Endothelial cell of umbilical vein (primary cell): ENCODE measurements around the gene EML4. TPM values are rescaled to one million over a fixed set of nuclear protein-coding genes. Genes with fewer than 3 reads are reported as not detected.

Source experiments
- BruUV-seq: library from RNA; stranded (reverse); fragments of 400-500 nt; replicated peaks from 2 replicates; lab custom pipeline; 2021; lab: Mats Ljungman, UMichigan
- CTCF ChIA-PET: fragments of 300-600, 350-600 bp; sonication (Branson Sonifier 250); formaldehyde crosslinking; loops from one replicate; lab custom pipeline; 2021; ENCODE audit warnings: antibody characterized with exemption, inconsistent platforms; lab: Charles Lee
- POLR2A ChIA-PET: fragments of 300-600, 350-600 bp; sonication (Branson Sonifier 250); formaldehyde crosslinking; loops from one replicate; lab custom pipeline; 2021; ENCODE audit warnings: antibody characterized with exemption, inconsistent platforms; lab: Charles Lee
- DNase-seq: peaks from one replicate; pipeline ENCODE4 v3.0.0-alpha.2; 2011; ENCODE audit warnings: low read depth, low spot score
- FAIRE-seq: peaks from 2 replicates; lab custom pipeline; 2011; peaks lifted over from hg19 to GRCh38; lab: Jason Lieb, UNC
- H2AFZ ChIP-seq: 2 replicates; pipeline ENCODE4 v1.6.0; 2012; ENCODE audit warnings: low read depth, low read length, control low read depth, inconsistent platforms
- H3K27ac ChIP-seq: 2 replicates; pipeline ENCODE4 v1.5.1; 2011; ENCODE audit warnings: low read depth, mild to moderate bottlenecking, control low read depth, low read length, moderate library complexity; ENCODE audit not compliant: insufficient read depth
- H3K27me3 ChIP-seq, 2 experiments: 2 replicates each; pipeline versions ENCODE4 v1.6.0 to v1.6.1; 2011; ENCODE audit warnings: low read length in 2 of 2, mixed read lengths in 1 of 2; ENCODE audit not compliant: control insufficient read depth in 2 of 2, insufficient read depth in 2 of 2
- H3K36me3 ChIP-seq, 2 experiments: 2 replicates in 1 of 2; 3 replicates in 1 of 2; pipeline ENCODE4 v1.5.1; 2011; ENCODE audit warnings: low read length in 2 of 2, mild to moderate bottlenecking in 1 of 2, moderate library complexity in 1 of 2; ENCODE audit not compliant: control insufficient read depth in 2 of 2, insufficient read depth in 2 of 2; ENCODE audit errors: extremely low read depth in 1 of 2
- H3K4me1 ChIP-seq: 3 replicates; pipeline ENCODE4 v1.5.1; 2011; ENCODE audit warnings: mild to moderate bottlenecking, low read length; ENCODE audit not compliant: control insufficient read depth, insufficient read depth; ENCODE audit errors: extremely low read depth
- H3K4me2 ChIP-seq: 2 replicates; pipeline ENCODE4 v1.6.1; 2011; ENCODE audit warnings: low read length, control low read depth, mixed read lengths; ENCODE audit not compliant: insufficient read depth
- H3K4me3 ChIP-seq, 3 experiments: fragments of 200-600 bp in 1 of 3; sonication (generic), shearing (Covaris generic) in 1 of 3; replicated peaks in 1 of 3; 2 replicates each; pipeline ENCODE4 v1.5.1; 2011 to 2016; ENCODE audit warnings: control low read depth in 3 of 3, low read length in 3 of 3, mild to moderate bottlenecking in 2 of 3, inconsistent platforms in 1 of 3, low read depth in 1 of 3, moderate library complexity in 1 of 3; ENCODE audit not compliant: insufficient read depth in 1 of 3
- H3K79me2 ChIP-seq: 2 replicates; pipeline ENCODE4 v1.6.0; 2012; ENCODE audit warnings: low read length, inconsistent platforms; ENCODE audit not compliant: control insufficient read depth, insufficient read depth
- H3K9ac ChIP-seq: replicated peaks from 2 replicates; pipeline ENCODE3; 2011; ENCODE audit warnings: low read length, control low read depth; ENCODE audit not compliant: insufficient read depth; ENCODE audit errors: extremely low read depth
- H3K9me1 ChIP-seq: replicated peaks from 3 replicates; pipeline ENCODE4 v1.6.0; 2011; ENCODE audit warnings: mild to moderate bottlenecking, low read length; ENCODE audit not compliant: control insufficient read depth, insufficient read depth; ENCODE audit errors: extremely low read depth
- H3K9me3 ChIP-seq: replicated peaks from 2 replicates; pipeline ENCODE4 v1.5.1; 2012; ENCODE audit warnings: low read length, inconsistent platforms; ENCODE audit not compliant: control insufficient read depth, insufficient read depth
- H4K20me1 ChIP-seq: replicated peaks from 2 replicates; pipeline ENCODE3; 2011; ENCODE audit warnings: mild to moderate bottlenecking, low read length; ENCODE audit not compliant: control insufficient read depth, insufficient read depth; ENCODE audit errors: extremely low read depth
- CTCF ChIP-seq, 2 donors: IDR thresholded peaks; 1 replicate in 1 of 2; 2 replicates in 1 of 2; pipeline ENCODE4 v1.5.1; 2011; ENCODE audit warnings: low read length in 2 of 2, mild to moderate bottlenecking in 2 of 2, moderate library complexity in 2 of 2, control low read depth in 1 of 2, inconsistent platforms in 1 of 2, low read depth in 1 of 2; ENCODE audit not compliant: insufficient read depth in 1 of 2; ENCODE audit errors: extremely low read depth in 1 of 2
- EZH2 ChIP-seq: IDR thresholded peaks from 2 replicates; pipeline ENCODE4 v1.6.1; 2012; ENCODE audit warnings: borderline replicate concordance, low read depth, mild to moderate bottlenecking, moderate library complexity, low read length, inconsistent platforms; ENCODE audit not compliant: severe bottlenecking
- FOS ChIP-seq: IDR thresholded peaks from 2 replicates; pipeline ENCODE4 v1.6.1; 2011; ENCODE audit warnings: mild to moderate bottlenecking, low read length, moderate library complexity, borderline replicate concordance; ENCODE audit not compliant: insufficient read depth
- GATA2 ChIP-seq: IDR thresholded peaks from 2 replicates; pipeline ENCODE4 v1.7.0; 2011; ENCODE audit warnings: low read depth, mild to moderate bottlenecking, moderate library complexity, mixed read lengths, low read length; ENCODE audit not compliant: insufficient read length, insufficient read depth
- JUN ChIP-seq: IDR thresholded peaks from 2 replicates; pipeline ENCODE4 v1.6.1; 2011; ENCODE audit warnings: borderline replicate concordance, low read depth; ENCODE audit not compliant: insufficient read length, insufficient read depth
- MAX ChIP-seq: IDR thresholded peaks from 2 replicates; pipeline ENCODE4 v1.6.1; 2011; ENCODE audit not compliant: insufficient read depth, insufficient read length
- MYC ChIP-seq: IDR thresholded peaks from one replicate; pipeline ENCODE4 v1.6.1; 2011; ENCODE audit warnings: mild to moderate bottlenecking, low read depth, low read length
- POLR2A ChIP-seq: IDR thresholded peaks from 2 replicates; pipeline ENCODE4 v1.6.1; 2012; ENCODE audit warnings: low read depth, mild to moderate bottlenecking, control low read depth, low read length
- POLR2AphosphoS5 ChIP-seq: IDR thresholded peaks from 2 replicates; pipeline ENCODE4 v1.6.1; 2012; ENCODE audit warnings: low read depth, mild to moderate bottlenecking, control low read depth, low read length, moderate library complexity; ENCODE audit not compliant: insufficient read depth
- dilution Hi-C: fragments of 300-500 bp; cut with MboI; formaldehyde crosslinking; loops from one replicate; pipeline ENCODE4 v1.15.0; 2019; ENCODE audit warnings: low sequenced_read_pairs; ENCODE audit not compliant: extremely low pct_ligation_motif_present
- intact Hi-C: fragments of 100-400 bp; cut with micrococcal nuclease; formaldehyde crosslinking; loops from one replicate; pipeline ENCODE4 v1.10.0; 2022
- polyA plus RNA-seq, 4 experiments: library from polyadenylated mRNA; depleted of rRNA in 3 of 4; stranded (reverse) in 3 of 4; unstranded in 1 of 4; fragments of >200 nt; gene quantifications; 2 replicates each; pipeline versions ENCODE4 v1.2.1 to v1.2.3, GENCODE V29; 2011 to 2012; ENCODE audit warnings: missing spikeins in 1 of 4
- total RNA-seq: library from RNA; stranded (reverse); gene quantifications from 2 replicates; pipeline ENCODE4 v1.2.3, GENCODE V29; 2021

Gene EML4
- total and polyA plus RNA-seq, 2 donors (not counting 3 experiments of a cell fraction or from before 2014, with no cell fraction given): 13.3 to 32.0 TPM

GRCh38 chr2:42317945-42318344 is 148.8 kb downstream of the EML4 start:
- H3K9me1 ChIP-seq: no peaks in the 10 kb centered on the region
- FAIRE-seq: no peak
- no peaks in the 10 kb centered on the region for H3K9me3 ChIP-seq
- no peaks in the 10 kb centered on the region for H3K36me3 ChIP-seq
- H3K27me3 ChIP-seq: no peaks in the 10 kb centered on the region
- intact Hi-C loops (no loop called here), dilution Hi-C loops (no loop called here)
- H4K20me1 ChIP-seq: no peaks in the 10 kb centered on the region
- H3K4me2 ChIP-seq: no peak overlapping the region
- TF ChIP-seq GATA2 (no peak), JUN (no peak), MYC (no peak), POLR2AphosphoS5 (no peak), FOS (no peak), POLR2A (no peak), EZH2 (no peak), MAX (no peak)
- ChIA-PET CTCF (interaction anchor here (3.6 kb wide), 1 partner anchor 11 kb away, joined by 21 read pairs; no protein-coding TSS in a partner anchor), POLR2A (no interaction called here)
- no peak overlapping the region for H3K4me3 ChIP-seq
- peaks cover 11% of the 10 kb centered on the region for H3K4me1 ChIP-seq
- no peak for DNase-seq
- BruUV-seq: no TSS peak
- H3K27ac ChIP-seq: no peak overlapping the region
- H3K9ac ChIP-seq: no peak overlapping the region
- no peaks in the 10 kb centered on the region for H3K79me2 ChIP-seq
- H2AFZ ChIP-seq: no peak overlapping the region

GRCh38 chr2:42319265-42319664 is 150.1 kb downstream of the EML4 start:
- CTCF ChIA-PET: interaction anchor here (1.6 kb wide), 2 partner anchors 9 to 223 kb away, joined by 5 to 13 read pairs; no protein-coding TSS in a partner anchor
- no peak overlapping the region for H3K27ac ChIP-seq
- no peaks in the 10 kb centered on the region for H3K36me3 ChIP-seq
- H3K4me1 ChIP-seq: peaks cover 11% of the 10 kb centered on the region
- no peak overlapping the region for H3K9ac ChIP-seq
- no peak overlapping the region for H3K4me2 ChIP-seq
- DNase-seq (no peak), FAIRE-seq (no peak)
- POLR2A ChIA-PET: no interaction called here
- no TSS peak for BruUV-seq
- no peaks in the 10 kb centered on the region for H3K9me1 ChIP-seq
- no peaks in the 10 kb centered on the region for H3K27me3 ChIP-seq
- H4K20me1 ChIP-seq: no peaks in the 10 kb centered on the region
- intact Hi-C loops: no loop called here
- dilution Hi-C loops: no loop called here
- no peak overlapping the region for H3K4me3 ChIP-seq
- no peak overlapping the region for H2AFZ ChIP-seq
- no peaks in the 10 kb centered on the region for H3K9me3 ChIP-seq
- H3K79me2 ChIP-seq: no peaks in the 10 kb centered on the region
- TF ChIP-seq FOS: no peak
- no peak for TF ChIP-seq EZH2
- TF ChIP-seq CTCF (IDR thresholded peaks at IDR 0.05; ENCODE audit: extremely low read depth in 1 of 2, insufficient read depth in 1 of 2, low read depth in 1 of 2, low read length in 2 of 2): no peak
- TF ChIP-seq POLR2AphosphoS5: no peak
- TF ChIP-seq JUN: no peak
